GM18867 (cell line): ENCODE measurements around the gene TMC5.
"Not testable (repeated sequence)": the region's sequence is repeated elsewhere in the genome, so short reads cannot be mapped to it uniquely, and the experiment has no call there.

Experiments
- ATAC-seq: cut with Tn5 transposase; IDR thresholded peaks from one replicate; pipeline ENCODE4 v1.9.1; 2021; ENCODE audit warnings: mild to moderate bottlenecking, moderate library complexity; ENCODE audit not compliant: unreplicated experiment

TMC5 gene

GRCh38 chr16:19397373-19397772 lies 20.3 kb upstream of the TMC5 start:
- ATAC-seq, result not testable (repeated sequence)

- no peak for ATAC-seq
Observed at GRCh38 chr16:19400711-19401110, 17.0 kb upstream of the TMC5 start.

GRCh38 chr16:19406891-19407491 lies 10.7 kb upstream of the TMC5 start:
- ATAC-seq, result no peak

- ATAC-seq, result no peak
Observed at GRCh38 chr16:19410435-19411171, 7.1 kb upstream of the TMC5 start.

- no peak for ATAC-seq
Observed at GRCh38 chr16:19411298-19411697, 6.4 kb upstream of the TMC5 start.

GRCh38 chr16:19412055-19412454 lies 5.6 kb upstream of the TMC5 start:
- not testable (repeated sequence) for ATAC-seq

GRCh38 chr16:19415461-19415860 lies 2.2 kb upstream of the TMC5 start:
- ATAC-seq, result no peak

GRCh38 chr16:19415918-19416317 lies 1.8 kb upstream of the TMC5 start:
- no peak for ATAC-seq

GRCh38 chr16:19418200-19418599 lies 517 bp downstream of the TMC5 start:
- ATAC-seq, result no peak

GRCh38 chr16:19419698-19420075 lies 2.0 kb downstream of the TMC5 start:
- ATAC-seq, result no peak

GRCh38 chr16:19424478-19424877 lies 6.8 kb downstream of the TMC5 start:
- ATAC-seq, result no peak

- no peak for ATAC-seq
Observed at GRCh38 chr16:19430345-19430744, 12.7 kb downstream of the TMC5 start.

GRCh38 chr16:19431636-19432340 lies 14.1 kb downstream of the TMC5 start:
- ATAC-seq, result no peak

GRCh38 chr16:19432429-19432828 lies 14.7 kb downstream of the TMC5 start:
- ATAC-seq, result no peak

- no peak for ATAC-seq
Observed at GRCh38 chr16:19434584-19434983, 16.9 kb downstream of the TMC5 start.

- no peak for ATAC-seq
Observed at GRCh38 chr16:19436540-19436939, 18.9 kb downstream of the TMC5 start.

- ATAC-seq, result no peak
Observed at GRCh38 chr16:19437280-19437679, 19.6 kb downstream of the TMC5 start.

GRCh38 chr16:19438739-19439138 lies 21.1 kb downstream of the TMC5 start:
- no peak for ATAC-seq

- ATAC-seq, result no peak
Observed at GRCh38 chr16:19439483-19439882, 21.8 kb downstream of the TMC5 start.

- ATAC-seq, result no peak
Observed at GRCh38 chr16:19443659-19444058, 26.0 kb downstream of the TMC5 start.

- ATAC-seq, result no peak
Observed at GRCh38 chr16:19446300-19446846, 28.7 kb downstream of the TMC5 start.

GRCh38 chr16:19446886-19447285 lies 29.2 kb downstream of the TMC5 start:
- ATAC-seq, result no peak
